ENCODE data around the gene CILP2.

Gene CILP2

GRCh38 chr19:19544257-19544953 is 6.3 kb downstream of the CILP2 start:
- DNase-seq (ENCODE audit: low spot score) (no peak), FAIRE-seq (no peak)

- DNase-seq (ENCODE audit: low spot score) (no peak), FAIRE-seq (no peak)
Measured at GRCh38 chr19:19544954-19545591, 7.0 kb downstream of the CILP2 start.

- DNase-seq (ENCODE audit: low spot score) (no peak), FAIRE-seq (no peak)
Measured at GRCh38 chr19:19545707-19546106, 7.6 kb downstream of the CILP2 start.

- no peak for FAIRE-seq
Measured at GRCh38 chr19:19546751-19547162, 8.7 kb downstream of the CILP2 start.

GRCh38 chr19:19547674-19548336 is 9.7 kb downstream of the CILP2 start:
- FAIRE-seq (no peak), DNase-seq (ENCODE audit: low spot score) (no peak)

More at GRCh38 chr19:19546751-19547162, 8.7 kb downstream of the CILP2 start:
- no peak for DNase-seq (ENCODE audit: low spot score)

- FAIRE-seq (no peak), DNase-seq (ENCODE audit: low spot score) (no peak)
Measured at GRCh38 chr19:19548915-19549759, 11.1 kb downstream of the CILP2 start.

- FAIRE-seq = no peak
Measured at GRCh38 chr19:19549804-19550464, 11.9 kb downstream of the CILP2 start.

GRCh38 chr19:19550485-19550929 is 12.4 kb downstream of the CILP2 start:
- DNase-seq (ENCODE audit: low spot score) (peak; percentile 51), FAIRE-seq (no peak)

More at GRCh38 chr19:19549804-19550464, 11.9 kb downstream of the CILP2 start:
- DNase-seq (ENCODE audit: low spot score) = no peak

GRCh38 chr19:19550972-19551852 is 13.1 kb downstream of the CILP2 start:
- DNase-seq (ENCODE audit: low spot score) (no peak), FAIRE-seq (no peak)

GRCh38 chr19:19551853-19552192 is 13.8 kb downstream of the CILP2 start:
- DNase-seq (ENCODE audit: low spot score) (no peak), FAIRE-seq (no peak)

GRCh38 chr19:19552798-19553197 is 14.7 kb downstream of the CILP2 start:
- DNase-seq (ENCODE audit: low spot score) = peak; percentile 29
- no peak for FAIRE-seq

GRCh38 chr19:19553670-19554069 is 15.6 kb downstream of the CILP2 start:
- DNase-seq (ENCODE audit: low spot score) (no peak), FAIRE-seq (no peak)

- DNase-seq (ENCODE audit: low spot score) (peak; percentile 40), FAIRE-seq (no peak)
Measured at GRCh38 chr19:19554074-19555023, 16.3 kb downstream of the CILP2 start.

- DNase-seq (ENCODE audit: low spot score) (no peak), FAIRE-seq (no peak)
Measured at GRCh38 chr19:19558055-19558454, 20.0 kb downstream of the CILP2 start.

GRCh38 chr19:19558636-19559035 is 20.6 kb downstream of the CILP2 start:
- DNase-seq (ENCODE audit: low spot score) (no peak), FAIRE-seq (no peak)

- FAIRE-seq (no peak), DNase-seq (ENCODE audit: low spot score) (no peak)
Measured at GRCh38 chr19:19559931-19560330, 21.9 kb downstream of the CILP2 start.

- FAIRE-seq = no peak
Measured at GRCh38 chr19:19561946-19562664, 24.0 kb downstream of the CILP2 start.

GRCh38 chr19:19562665-19563347 is 24.7 kb downstream of the CILP2 start:
- no peak for FAIRE-seq
- no peak for DNase-seq (ENCODE audit: low spot score)

More at GRCh38 chr19:19561946-19562664, 24.0 kb downstream of the CILP2 start:
- no peak for DNase-seq (ENCODE audit: low spot score)

Data from urothelium cell line (cell line).